ENCODE measurements around the gene DUSP5.

DNA sequence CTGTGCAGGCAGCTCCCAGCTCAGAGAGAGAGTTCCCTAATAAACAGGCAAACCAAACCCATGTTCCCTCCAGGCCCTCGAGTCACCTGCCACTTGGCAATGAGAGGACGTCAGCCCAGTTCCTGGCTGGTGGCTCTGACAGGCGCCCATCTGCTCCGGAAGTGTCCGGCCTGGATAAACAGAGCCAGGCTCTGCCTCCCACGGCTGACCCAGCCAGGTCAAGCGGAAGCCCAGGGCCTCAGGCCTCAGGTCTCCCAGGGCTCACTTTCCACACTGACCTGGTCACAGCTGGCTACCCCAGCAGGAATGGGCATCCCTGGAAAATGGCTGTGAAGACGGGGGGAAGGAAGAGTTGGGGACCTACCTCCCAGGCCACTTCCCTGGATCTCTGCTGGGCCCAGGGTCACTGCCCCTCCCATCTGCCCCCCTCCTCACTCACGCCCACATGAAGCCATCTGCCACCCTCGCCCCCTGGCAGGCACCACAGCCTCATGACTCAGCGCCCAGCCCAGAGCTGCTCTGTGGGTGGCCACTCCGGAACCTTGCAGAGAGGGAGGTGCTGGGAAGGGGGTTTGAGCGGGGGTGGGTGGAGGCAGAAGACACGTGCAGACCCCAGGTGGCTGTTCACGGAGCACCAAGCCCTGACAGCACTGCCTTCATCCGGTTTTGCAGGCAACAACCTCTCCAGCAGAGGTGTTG is 37.4 kb upstream of the DUSP5 start:
- TF ChIP-seq, protein P1, sequence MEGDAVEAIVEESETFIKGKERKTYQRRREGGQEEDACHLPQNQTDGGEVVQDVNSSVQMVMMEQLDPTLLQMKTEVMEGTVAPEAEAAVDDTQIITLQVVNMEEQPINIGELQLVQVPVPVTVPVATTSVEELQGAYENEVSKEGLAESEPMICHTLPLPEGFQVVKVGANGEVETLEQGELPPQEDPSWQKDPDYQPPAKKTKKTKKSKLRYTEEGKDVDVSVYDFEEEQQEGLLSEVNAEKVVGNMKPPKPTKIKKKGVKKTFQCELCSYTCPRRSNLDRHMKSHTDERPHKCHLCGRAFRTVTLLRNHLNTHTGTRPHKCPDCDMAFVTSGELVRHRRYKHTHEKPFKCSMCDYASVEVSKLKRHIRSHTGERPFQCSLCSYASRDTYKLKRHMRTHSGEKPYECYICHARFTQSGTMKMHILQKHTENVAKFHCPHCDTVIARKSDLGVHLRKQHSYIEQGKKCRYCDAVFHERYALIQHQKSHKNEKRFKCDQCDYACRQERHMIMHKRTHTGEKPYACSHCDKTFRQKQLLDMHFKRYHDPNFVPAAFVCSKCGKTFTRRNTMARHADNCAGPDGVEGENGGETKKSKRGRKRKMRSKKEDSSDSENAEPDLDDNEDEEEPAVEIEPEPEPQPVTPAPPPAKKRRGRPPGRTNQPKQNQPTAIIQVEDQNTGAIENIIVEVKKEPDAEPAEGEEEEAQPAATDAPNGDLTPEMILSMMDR (IDR thresholded peaks at IDR 0.05): no peak
- TF ChIP-seq POLR2A (IDR thresholded peaks at IDR 0.05): no peak
- TF ChIP-seq EP300 (IDR thresholded peaks at IDR 0.05): no peak

Measured in sigmoid colon (tissue), 4 donors.